Measurements from ENCODE around the gene C1orf210. TPM values are rescaled to one million over a fixed set of nuclear protein-coding genes. Genes with fewer than 3 reads are reported as not detected.

The C1orf210 gene
- total and polyA plus RNA-seq, 9 of the 15 experiments (the other 6 are each of a cell fraction or from before 2014, with no cell fraction given): 0.21 TPM; not detected in 8

DNA sequence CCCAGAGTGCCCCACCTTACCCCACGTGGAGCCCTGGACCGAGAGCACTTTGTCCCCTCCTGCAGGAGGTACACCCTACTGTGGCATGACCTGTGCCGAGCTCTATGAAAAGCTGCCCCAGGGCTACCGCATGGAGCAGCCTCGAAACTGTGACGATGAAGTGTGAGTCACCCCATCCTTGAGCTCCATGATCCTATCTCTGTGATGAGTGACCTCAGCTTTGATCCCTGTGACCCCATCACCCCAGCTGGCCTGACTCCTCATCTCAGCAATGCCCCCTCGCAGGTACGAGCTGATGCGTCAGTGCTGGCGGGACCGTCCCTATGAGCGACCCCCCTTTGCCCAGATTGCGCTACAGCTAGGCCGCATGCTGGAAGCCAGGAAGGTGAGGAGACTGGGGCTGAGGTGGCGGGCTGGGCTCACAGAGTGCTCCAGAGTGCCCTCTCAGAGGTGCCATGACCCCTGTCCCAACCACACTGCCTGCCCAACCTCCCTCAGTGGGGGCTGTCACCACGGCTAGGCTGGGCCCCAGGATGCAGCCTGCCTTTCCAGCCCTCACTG is 36.0 kb upstream of the C1orf210 start:
- DNase-seq (ENCODE audit: extremely low read depth in 1 of 4, low spot score in 3 of 4) (peak; percentile 41 to 61 (median 58)), ATAC-seq (peak; percentile 38; the same call in 2 of the 3 replicates), FAIRE-seq (no peak)
- Histone ChIP-seq H3K36me3 (ENCODE audit: control insufficient read depth, insufficient read depth, low read length) (no peaks in the 10 kb centered on the region), H2AFZ (ENCODE audit: low read depth, low read length) (no peak overlapping the region), H4K20me1 (replicated peaks; ENCODE audit: control insufficient read depth, insufficient read depth, low read length) (peaks cover 4% of the 10 kb centered on the region; the same call in 1 of the 2 replicates), H3K27ac (ENCODE audit: extremely low read depth, low read depth, low read length) (no peak overlapping the region), H3K4me1 (replicated peaks in 1 of 2; ENCODE audit: control insufficient read depth in 2 of 2, insufficient read depth in 2 of 2, low read length in 2 of 2) (peaks cover 3 to 11% of the 10 kb centered on the region in 2 experiments; a peak in 3 of 5 replicates), H3K79me2 (ENCODE audit: control insufficient read depth, insufficient read depth, low read length) (no peaks in the 10 kb centered on the region), H3K27me3 (ENCODE audit: control insufficient read depth in 2 of 2, insufficient read depth in 2 of 2, low read length in 2 of 2) (peaks cover 4 to 18% of the 10 kb centered on the region in 2 experiments; a peak in 2 of 5 replicates), H3K4me2 (ENCODE audit: insufficient read depth, low read length) (no peak overlapping the region), H3K9ac (ENCODE audit: insufficient read depth in 1 of 2, low read depth in 2 of 2, low read length in 2 of 2) (no peak overlapping the region), H3K9me3 (replicated peaks; ENCODE audit: control insufficient read depth, insufficient read depth, low read depth, low read length) (peaks cover 6% of the 10 kb centered on the region; the same call in 1 of the 2 replicates), H3K9me1 (ENCODE audit: control insufficient read depth, insufficient read depth, low read length) (no peaks in the 10 kb centered on the region), H3K4me3 (no peak overlapping the region)
- BruUV-seq (replicated peaks): no TSS peak
- 42% methylated on average over 15 of the region's 16 CpGs for WGBS (ENCODE audit: insufficient coverage, low coverage, missing lambda C conversion rate)
- ChIA-PET CTCF (ENCODE audit: low intra/inter-chr PET ratio) (no interaction called here), POLR2A (interaction anchor here (1.1 to 1.5 kb wide), 4 partner anchors 9 to 14 kb away, joined by 4 to 10 read pairs (median 5); no protein-coding TSS in a partner anchor)
- intact Hi-C loops (cut with micrococcal nuclease): no loop called here
- in situ Hi-C loops (cut with MboI): no loop called here
- TF ChIP-seq ATF7 (IDR thresholded peaks at IDR 0.05) (peak; percentile 38; the same call in 1 of the 2 replicates), CBFB (CRISPR knock-in tag; IDR thresholded peaks at IDR 0.05) (no peak), FOXP4 (CRISPR knock-in tag; IDR thresholded peaks at IDR 0.05; ENCODE audit: borderline replicate concordance) (0 out of 2 replicates have a peak, but pooled peaks have one; percentile 31), FOS (IDR thresholded peaks at IDR 0.05; ENCODE audit: extremely low read depth, insufficient read length) (peak; percentile 40), JUND (IDR thresholded peaks at IDR 0.05; ENCODE audit: borderline replicate concordance, low read depth, low read length) (peak; percentile 88), JUND (tag; IDR thresholded peaks at IDR 0.05; ENCODE audit: borderline replicate concordance, low read depth, low read length) (peak; percentile 78; the same call in 2 of the 3 replicates), PPARD (CRISPR knock-in tag; IDR thresholded peaks at IDR 0.05) (no peak), ATF1 (CRISPR knock-in tag; IDR thresholded peaks at IDR 0.05) (no peak), ATF1 (tag; IDR thresholded peaks at IDR 0.05) (peak; percentile 42; the same call in 1 of the 2 replicates), NR2C2 (CRISPR knock-in tag; IDR thresholded peaks at IDR 0.05) (no peak), NR2C2 (tag; IDR thresholded peaks at IDR 0.05) (0 out of 2 replicates have a peak, but pooled peaks have one; percentile 32), ARID1B (IDR thresholded peaks at IDR 0.05) (peak; percentile 61), SMARCA4 (IDR thresholded peaks at IDR 0.05) (peak; percentile 32; the same call in 1 of the 2 replicates), MTF1 (CRISPR knock-in tag; IDR thresholded peaks at IDR 0.05; ENCODE audit: borderline replicate concordance) (no peak), DPF2 (IDR thresholded peaks at IDR 0.05) (peak; percentile 56), TARDBP (IDR thresholded peaks at IDR 0.05) (no peak), SMARCE1 (IDR thresholded peaks at IDR 0.05) (peak; percentile 53; the same call in 1 of the 2 replicates), CREM (IDR thresholded peaks at IDR 0.05; ENCODE audit: low read depth) (peak; percentile 67), YBX1 (IDR thresholded peaks at IDR 0.05) (no peak), L3MBTL2 (IDR thresholded peaks at IDR 0.05) (peak; percentile 34; the same call in 1 of the 2 replicates), ATF3 (IDR thresholded peaks at IDR 0.05) (peak; percentile 89), ATF3 (CRISPR knock-in tag; conservative IDR thresholded peaks at IDR 0.05) (0 out of 2 replicates have a peak, but pooled peaks have one; percentile 43)
- TF ChIP-seq, protein P1, sequence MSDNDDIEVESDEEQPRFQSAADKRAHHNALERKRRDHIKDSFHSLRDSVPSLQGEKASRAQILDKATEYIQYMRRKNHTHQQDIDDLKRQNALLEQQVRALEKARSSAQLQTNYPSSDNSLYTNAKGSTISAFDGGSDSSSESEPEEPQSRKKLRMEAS (CRISPR knock-in tag; IDR thresholded peaks at IDR 0.05): peak; percentile 30; the same call in 1 of the 2 replicates
